GM23248 (cell line): Measurements from ENCODE around the gene NFIX. TPM values are rescaled to one million over a fixed set of nuclear protein-coding genes. Genes with fewer than 3 reads are reported as not detected.

Source experiments
- DNase-seq: peaks from one replicate; pipeline ENCODE4 v3.0.0-alpha.2; 2015
- H2AFZ ChIP-seq: fragments of 200-600 bp; sonication (generic); 2 replicates; pipeline ENCODE4 v1.6.1; 2016; ENCODE audit warnings: antibody characterized with exemption
- H3F3A ChIP-seq: fragments of 200-600 bp; sonication (generic); 2 replicates; pipeline ENCODE4 v1.6.1; 2016; ENCODE audit warnings: mild to moderate bottlenecking, antibody characterized with exemption, mixed run types; ENCODE audit not compliant: insufficient read depth
- H3K27ac ChIP-seq: fragments of 200-600 bp; sonication (generic); 2 replicates; pipeline ENCODE4 v1.5.1; 2016; ENCODE audit warnings: mild to moderate bottlenecking
- H3K27me3 ChIP-seq: fragments of 200-600 bp; sonication (generic); replicated peaks from 2 replicates; pipeline ENCODE4 v1.6.1; 2016; ENCODE audit warnings: mild to moderate bottlenecking; ENCODE audit not compliant: insufficient read depth
- H3K36me3 ChIP-seq: fragments of 200-600 bp; sonication (generic); 2 replicates; pipeline ENCODE4 v1.6.1; 2016; ENCODE audit warnings: low read depth, mild to moderate bottlenecking
- H3K4me1 ChIP-seq: fragments of 200-600 bp; sonication (generic); 2 replicates; pipeline ENCODE4 v1.6.1; 2016; ENCODE audit warnings: mild to moderate bottlenecking; ENCODE audit not compliant: insufficient read depth
- H3K4me2 ChIP-seq: fragments of 200-600 bp; sonication (generic); one replicate; pipeline ENCODE4 v1.6.1; 2016; ENCODE audit warnings: mild to moderate bottlenecking; ENCODE audit not compliant: unreplicated experiment
- H3K4me3 ChIP-seq: fragments of 200-600 bp; sonication (generic); 2 replicates; pipeline ENCODE4 v1.5.1; 2016; ENCODE audit warnings: mild to moderate bottlenecking
- H3K79me2 ChIP-seq: fragments of 200-600 bp; sonication (generic); 2 replicates; pipeline ENCODE4 v1.6.1; 2016; ENCODE audit warnings: mild to moderate bottlenecking; ENCODE audit not compliant: insufficient read depth
- H3K9ac ChIP-seq: fragments of 200-600 bp; sonication (generic); 2 replicates; pipeline ENCODE4 v1.6.1; 2016; ENCODE audit warnings: mild to moderate bottlenecking
- H3K9me2 ChIP-seq: fragments of 200-600 bp; sonication (generic); 2 replicates; pipeline ENCODE4 v1.6.1; 2016; ENCODE audit warnings: mixed run types, mild to moderate bottlenecking, moderate library complexity; ENCODE audit not compliant: insufficient read depth
- H3K9me3 ChIP-seq: fragments of 200-600 bp; sonication (generic); one replicate; pipeline ENCODE4 v1.6.1; 2017; ENCODE audit warnings: low read depth
- H4K20me1 ChIP-seq: fragments of 200-600 bp; sonication (generic); 2 replicates; pipeline ENCODE4 v1.6.0; 2016; ENCODE audit not compliant: insufficient read depth
- EZH2 ChIP-seq: fragments of 200-600 bp; sonication (generic); IDR thresholded peaks from 2 replicates; pipeline ENCODE4 v1.6.1; 2018; ENCODE audit warnings: antibody characterized with exemption, mild to moderate bottlenecking; ENCODE audit not compliant: insufficient read depth, poor library complexity, severe bottlenecking
- EZH2phosphoT487 ChIP-seq: fragments of 200-600 bp; sonication (generic); IDR thresholded peaks from 2 replicates; pipeline ENCODE4 v1.6.1; 2018; ENCODE audit warnings: antibody characterized with exemption, moderate library complexity, mild to moderate bottlenecking, low read depth; ENCODE audit not compliant: insufficient read depth
- WGBS, 2 experiments: methylation state at CpG; one replicate each; pipeline ENCODE4 v1.1.6; 2015 to 2017; ENCODE audit warnings: low lambda C conversion rate in 2 of 2, low coverage in 1 of 2; ENCODE audit errors: missing lambda C conversion rate in 2 of 2; 5-methylcytosine and 5-hydroxymethylcytosine counted together
- in situ Hi-C: fragments of 300-500 bp; cut with MboI; formaldehyde crosslinking; loops from 2 replicates; pipeline ENCODE4 v1.15.0; 2020
- polyA plus RNA-seq: library from polyadenylated mRNA; unstranded; fragments of >200 nt; fragmentation: Nextera tagmentation; extraction: Ambion mirVana; gene quantifications from 2 replicates; pipeline ENCODE4 v1.2.1, GENCODE V29; 2016
- total RNA-seq: library from RNA; depleted of rRNA; stranded (reverse); fragments of >200 nt; shearing (Covaris generic); gene quantifications from 2 replicates; pipeline ENCODE4 v1.2.3, GENCODE V29; 2014

Gene NFIX
- total and polyA plus RNA-seq, 2 experiments from 2014 or later, result 60.8 to 71.0 TPM

GRCh38 chr19:12987190-12987589 is 8.1 kb upstream of the NFIX start:
- Histone ChIP-seq H3K79me2 (no peaks in the 10 kb centered on the region), H3K9me2 (no peaks in the 10 kb centered on the region), H3K4me2 (no peak overlapping the region), H3K4me1 (0 out of 2 replicates have a peak, but pooled peaks cover 11% of the 10 kb centered on the region), H3K27ac (no peak overlapping the region), H3K4me3 (no peak overlapping the region), H4K20me1 (no peaks in the 10 kb centered on the region), H3F3A (no peaks in the 10 kb centered on the region), H2AFZ (no peak overlapping the region), H3K9ac (no peak overlapping the region), H3K27me3 (no peaks in the 10 kb centered on the region), H3K9me3 (no peaks in the 10 kb centered on the region), H3K36me3 (no peaks in the 10 kb centered on the region)
- no peak for DNase-seq
- TF ChIP-seq EZH2phosphoT487 (no peak), EZH2 (no peak)
- in situ Hi-C loops, result loop anchor here (10.0 kb wide), 1 partner anchor 108 kb away; no protein-coding TSS in a partner anchor
- 62 to 63% methylated on average over 3 of the region's 3 CpGs for WGBS, 2 experiments

- Histone ChIP-seq H4K20me1 (no peaks in the 10 kb centered on the region), H3K9ac (no peak overlapping the region), H3F3A (peaks cover 3% of the 10 kb centered on the region; the same call in 1 of the 2 replicates), H3K9me2 (no peaks in the 10 kb centered on the region), H3K4me3 (no peak overlapping the region), H3K27me3 (no peaks in the 10 kb centered on the region), H3K4me1 (0 out of 2 replicates have a peak, but pooled peaks cover 11% of the 10 kb centered on the region), H3K27ac (no peak overlapping the region), H2AFZ (no peak overlapping the region), H3K9me3 (no peaks in the 10 kb centered on the region), H3K79me2 (no peaks in the 10 kb centered on the region), H3K4me2 (no peak overlapping the region), H3K36me3 (no peaks in the 10 kb centered on the region)
- TF ChIP-seq EZH2 (no peak), EZH2phosphoT487 (no peak)
- WGBS, 2 experiments, result 87 to 88% methylated on average over 9 to 10 of the region's 10 CpGs
- DNase-seq, result no peak
- in situ Hi-C loops, result loop anchor here (10.0 kb wide), 1 partner anchor 107 kb away; no protein-coding TSS in a partner anchor
Observed at GRCh38 chr19:12987781-12988180, 7.5 kb upstream of the NFIX start.

GRCh38 chr19:12990431-12990830 is 4.8 kb upstream of the NFIX start:
- peaks cover 3% of the 10 kb centered on the region; the same call in 1 of the 2 replicates for H3F3A ChIP-seq
- H2AFZ ChIP-seq, result no peak overlapping the region
- H3K4me2 ChIP-seq, result no peak overlapping the region
- DNase-seq, result no peak
- 0 out of 2 replicates have a peak, but pooled peaks cover 1% of the 10 kb centered on the region for H3K4me1 ChIP-seq
- no peaks in the 10 kb centered on the region for H3K79me2 ChIP-seq
- H3K9me2 ChIP-seq, result no peaks in the 10 kb centered on the region
- no peaks in the 10 kb centered on the region for H3K27me3 ChIP-seq
- TF ChIP-seq EZH2phosphoT487 (no peak), EZH2 (no peak)
- H3K9me3 ChIP-seq, result no peaks in the 10 kb centered on the region
- no peaks in the 10 kb centered on the region for H4K20me1 ChIP-seq
- no peaks in the 10 kb centered on the region for H3K36me3 ChIP-seq
- in situ Hi-C loops, result no loop called here
- 60 to 72% methylated on average over 15 to 22 of the region's 22 CpGs for WGBS, 2 experiments
- no peak overlapping the region for H3K4me3 ChIP-seq
- no peak overlapping the region for H3K27ac ChIP-seq
- no peak overlapping the region for H3K9ac ChIP-seq

GRCh38 chr19:12990853-12991252 is 4.4 kb upstream of the NFIX start:
- Histone ChIP-seq H3K4me3 (no peak overlapping the region), H2AFZ (no peak overlapping the region), H3K27ac (no peak overlapping the region), H3K9ac (no peak overlapping the region), H3K4me1 (no peaks in the 10 kb centered on the region), H3K4me2 (no peak overlapping the region), H3K9me3 (no peaks in the 10 kb centered on the region), H3K27me3 (no peaks in the 10 kb centered on the region), H3K79me2 (peaks cover under 1% of the 10 kb centered on the region; the same call in 1 of the 2 replicates), H3F3A (peaks cover 3% of the 10 kb centered on the region; the same call in 1 of the 2 replicates), H4K20me1 (no peaks in the 10 kb centered on the region), H3K36me3 (no peaks in the 10 kb centered on the region), H3K9me2 (no peaks in the 10 kb centered on the region)
- in situ Hi-C loops, result no loop called here
- WGBS, 2 experiments, result 71 to 89% methylated on average over 3 of the region's 3 CpGs
- no peak for DNase-seq
- TF ChIP-seq EZH2 (no peak), EZH2phosphoT487 (no peak)
